Body of pancreas (tissue), 4 donors: ENCODE measurements around the gene ESYT2. TPM values are rescaled to one million over a fixed set of nuclear protein-coding genes. Genes with fewer than 3 reads are reported as not detected.
A peak's percentile ranks its signal among the peaks of the same experiment; 100 is the strongest.

Source experiments
- ATAC-seq: fragments of 150-250 bp; one replicate; pipeline ENCODE4 v1.9.1; 2016
- DNase-seq, 4 donors: peaks; one replicate each; pipeline ENCODE4 v3.0.0-alpha.2; 2019
- H3K27ac ChIP-seq, 4 donors: fragments of 200-600 bp; sonication (generic); 1 replicate in 3 of 4; 2 replicates in 1 of 4; pipeline versions ENCODE4 v1.5.1 to v1.6.1; 2016 to 2019; ENCODE audit warnings: mild to moderate bottlenecking in 1 of 4, mixed read lengths in 1 of 4, moderate library complexity in 1 of 4
- H3K27me3 ChIP-seq, 2 donors: fragments of 200-600 bp; sonication (generic); one replicate each; pipeline ENCODE4 v1.6.0; 2016; ENCODE audit warnings: mild to moderate bottlenecking in 1 of 2
- H3K36me3 ChIP-seq, 2 donors: fragments of 200-600 bp; sonication (generic); replicated peaks in 1 of 2; 2 replicates each; pipeline ENCODE4 v1.5.1; 2016; ENCODE audit warnings: low read depth in 2 of 2; ENCODE audit not compliant: insufficient read depth in 1 of 2
- H3K4me1 ChIP-seq: fragments of 200-600 bp; sonication (generic); one replicate; pipeline ENCODE4 v1.6.0; 2016
- H3K4me3 ChIP-seq, 2 donors: fragments of 200-600 bp; sonication (generic); 1 replicate in 1 of 2; 2 replicates in 1 of 2; pipeline ENCODE4 v1.5.1; 2016 to 2019
- H3K9me3 ChIP-seq, 3 donors: fragments of 200-600 bp; sonication (generic); 1 replicate in 2 of 3; 2 replicates in 1 of 3; pipeline ENCODE4 v1.5.1; 2016
- POLR2A ChIP-seq, 3 donors: fragments of 450-650 bp; IDR thresholded peaks; one replicate each; pipeline ENCODE4 v1.6.1; 2016; ENCODE audit warnings: antibody characterized with exemption in 3 of 3, mild to moderate bottlenecking in 2 of 3
- WGBS, 2 donors: methylation state at CpG; one replicate each; pipeline ENCODE4 v1.1.5; 2017; 5-methylcytosine and 5-hydroxymethylcytosine counted together
- intact Hi-C: fragments of 100-400 bp; cut with DNase I; formaldehyde crosslinking; loops from one replicate; pipeline ENCODE4 v1.15.1; 2023
- total RNA-seq, 2 donors: library from RNA; depleted of rRNA; stranded (reverse); fragments of >200 nt; gene quantifications; one replicate each; pipeline ENCODE4 v1.1.0, GENCODE V29; 2016
- TF ChIP-seq, protein P1 (sequence below), 7 experiments: fragments of 450-650 bp in 4 of 7; fragments of 200-600 bp in 3 of 7; sonication (generic) in 3 of 7; IDR thresholded peaks; one replicate each; pipeline ENCODE4 v1.5.1; 2016 to 2019; ENCODE audit warnings: antibody characterized with exemption in 7 of 7

The ESYT2 gene
- total RNA-seq, 2 donors from 2014 or later, result 35.9 to 40.5 TPM

DNA sequence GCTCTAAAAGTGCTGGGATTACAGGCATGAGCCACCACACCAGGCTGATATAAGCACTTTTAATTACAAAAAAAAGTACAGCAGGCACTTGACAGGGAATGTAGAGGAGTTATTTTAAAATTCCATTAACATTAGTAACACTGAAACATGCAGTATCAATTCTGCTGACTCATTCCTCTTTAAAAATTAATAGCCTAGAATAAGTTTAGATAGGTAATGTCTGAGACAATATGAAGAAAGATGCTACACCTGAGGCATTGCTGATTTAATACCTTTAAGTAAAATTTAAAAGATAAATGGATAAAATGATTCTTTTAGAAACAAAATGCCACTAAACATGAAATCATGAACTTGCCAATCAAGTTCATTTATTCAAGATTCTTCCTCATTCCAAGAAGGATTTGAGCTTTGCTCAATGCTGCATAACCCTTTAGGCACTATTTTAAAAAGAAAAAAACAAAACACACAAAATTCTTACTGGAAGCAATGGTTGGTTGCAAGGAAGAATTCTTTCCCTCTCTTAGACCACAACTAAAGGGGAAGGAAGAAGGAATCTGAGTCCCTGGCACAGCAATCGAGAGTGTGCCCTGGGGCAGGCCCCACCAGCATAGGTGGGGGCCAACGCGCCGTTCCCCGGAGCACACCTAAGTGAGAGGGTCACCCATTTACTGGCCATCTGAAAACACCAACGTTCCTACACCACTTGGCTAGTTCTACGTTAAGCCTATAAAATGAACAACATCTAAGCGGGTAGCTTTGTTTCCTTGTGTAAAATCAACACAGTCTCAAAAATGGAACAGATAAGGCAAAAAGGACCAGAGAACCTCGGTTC lies 26.6 kb downstream of the ESYT2 start:
- H3K27me3 ChIP-seq, result no peaks in the 10 kb centered on the region
- DNase-seq (no peak), ATAC-seq (peak; percentile 80)
- intact Hi-C loops, result no loop called here
- no peaks in the 10 kb centered on the region for H3K9me3 ChIP-seq
- TF ChIP-seq, protein P1, sequence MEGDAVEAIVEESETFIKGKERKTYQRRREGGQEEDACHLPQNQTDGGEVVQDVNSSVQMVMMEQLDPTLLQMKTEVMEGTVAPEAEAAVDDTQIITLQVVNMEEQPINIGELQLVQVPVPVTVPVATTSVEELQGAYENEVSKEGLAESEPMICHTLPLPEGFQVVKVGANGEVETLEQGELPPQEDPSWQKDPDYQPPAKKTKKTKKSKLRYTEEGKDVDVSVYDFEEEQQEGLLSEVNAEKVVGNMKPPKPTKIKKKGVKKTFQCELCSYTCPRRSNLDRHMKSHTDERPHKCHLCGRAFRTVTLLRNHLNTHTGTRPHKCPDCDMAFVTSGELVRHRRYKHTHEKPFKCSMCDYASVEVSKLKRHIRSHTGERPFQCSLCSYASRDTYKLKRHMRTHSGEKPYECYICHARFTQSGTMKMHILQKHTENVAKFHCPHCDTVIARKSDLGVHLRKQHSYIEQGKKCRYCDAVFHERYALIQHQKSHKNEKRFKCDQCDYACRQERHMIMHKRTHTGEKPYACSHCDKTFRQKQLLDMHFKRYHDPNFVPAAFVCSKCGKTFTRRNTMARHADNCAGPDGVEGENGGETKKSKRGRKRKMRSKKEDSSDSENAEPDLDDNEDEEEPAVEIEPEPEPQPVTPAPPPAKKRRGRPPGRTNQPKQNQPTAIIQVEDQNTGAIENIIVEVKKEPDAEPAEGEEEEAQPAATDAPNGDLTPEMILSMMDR (IDR thresholded peaks at IDR 0.05), result no peak
- TF ChIP-seq POLR2A (IDR thresholded peaks at IDR 0.05), result no peak
- 77 to 88% methylated on average over 9 of the region's 9 CpGs for WGBS, 2 donors
- peaks cover 14% of the 10 kb centered on the region for H3K4me1 ChIP-seq
- H3K27ac ChIP-seq, result peak overlapping the region in 2 of 4 donors; percentile 19 to 67
- no peaks in the 10 kb centered on the region for H3K36me3 ChIP-seq
- H3K4me3 ChIP-seq, result no peak overlapping the region

DNA sequence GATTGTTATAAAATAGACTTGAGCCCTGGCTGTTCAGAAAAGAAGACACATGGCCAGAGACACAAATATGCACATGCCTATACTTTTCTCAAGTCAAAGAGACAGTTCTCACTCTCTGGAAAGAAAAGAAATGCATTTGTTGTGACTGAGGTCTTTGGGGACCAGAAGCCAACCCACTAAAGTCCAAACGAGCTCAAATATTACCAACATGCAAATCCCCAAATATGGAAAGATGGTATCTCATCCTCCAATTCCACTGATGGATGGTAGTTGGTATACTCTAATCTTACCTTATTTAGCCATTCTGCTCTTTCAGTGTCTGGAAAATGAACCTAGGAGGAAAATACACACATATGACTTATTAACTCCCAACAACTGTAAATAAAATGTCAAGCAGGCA lies 30.6 kb downstream of the ESYT2 start:
- Histone ChIP-seq H3K27me3 (no peaks in the 10 kb centered on the region), H3K27ac (no peak overlapping the region), H3K4me3 (no peak overlapping the region), H3K36me3 (peaks cover 0 to 8% of the 10 kb centered on the region in 2 donors), H3K4me1 (peaks cover 14% of the 10 kb centered on the region), H3K9me3 (no peaks in the 10 kb centered on the region)
- DNase-seq (no peak), ATAC-seq (no peak)
- no peak for TF ChIP-seq POLR2A (IDR thresholded peaks at IDR 0.05)
- TF ChIP-seq, protein P1 (IDR thresholded peaks at IDR 0.05), result no peak
- intact Hi-C loops, result no loop called here
- 52 to 61% methylated on average over 1 of the region's 1 CpG for WGBS, 2 donors

DNA sequence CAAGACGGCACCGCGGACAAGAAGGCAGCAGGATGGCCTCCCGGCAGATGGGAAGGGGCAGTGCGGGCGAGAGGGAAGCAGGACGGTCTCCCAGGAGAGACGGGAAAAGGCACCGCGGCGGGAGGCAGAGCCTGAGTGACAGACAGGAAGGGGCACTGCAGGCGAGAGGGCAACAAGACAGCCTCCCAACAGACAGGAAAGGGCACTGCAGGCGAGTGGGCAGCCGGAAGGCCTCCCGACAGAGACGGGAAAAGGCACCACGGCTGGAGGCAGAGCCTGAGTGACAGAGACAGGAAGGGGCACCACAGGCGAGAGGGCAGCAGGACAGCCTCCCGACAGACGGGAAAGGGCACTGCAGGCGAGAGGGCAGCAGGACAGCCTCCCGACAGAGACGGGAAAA lies 32.6 kb downstream of the ESYT2 start:
- Histone ChIP-seq H3K27ac (no peak overlapping the region), H3K36me3 (peaks cover 0 to 8% of the 10 kb centered on the region in 2 donors), H3K9me3 (no peaks in the 10 kb centered on the region), H3K4me3 (no peak overlapping the region), H3K27me3 (no peaks in the 10 kb centered on the region), H3K4me1 (no peaks in the 10 kb centered on the region)
- intact Hi-C loops, result no loop called here
- no peak for ATAC-seq
- no peak for DNase-seq
- TF ChIP-seq, protein P1 (IDR thresholded peaks at IDR 0.05), result no peak
- no peak for TF ChIP-seq POLR2A (IDR thresholded peaks at IDR 0.05)
- 77 to 83% methylated on average over 16 to 22 of the region's 23 CpGs for WGBS, 2 donors

DNA sequence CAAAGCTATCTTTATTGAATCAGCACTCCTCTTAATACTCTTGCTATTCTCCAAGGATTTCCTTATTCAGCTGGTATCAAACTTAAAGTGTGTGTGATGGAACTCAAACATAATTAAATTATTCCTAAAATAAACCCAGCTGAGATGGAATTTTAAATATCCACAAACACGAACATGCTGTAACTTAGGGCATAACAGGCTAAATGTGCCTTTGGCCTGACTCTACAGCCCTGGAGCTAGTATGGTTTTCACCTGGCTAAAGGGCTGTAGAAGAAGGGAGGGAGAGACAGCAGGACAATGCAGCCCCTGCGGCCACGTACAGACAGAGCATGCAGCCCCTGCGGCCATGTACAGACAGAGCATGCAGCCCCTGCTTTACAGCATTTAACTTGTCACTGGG lies 34.0 kb downstream of the ESYT2 start:
- Histone ChIP-seq H3K36me3 (peaks cover 0 to 10% of the 10 kb centered on the region in 2 donors), H3K27me3 (no peaks in the 10 kb centered on the region), H3K4me1 (no peaks in the 10 kb centered on the region), H3K27ac (no peak overlapping the region), H3K9me3 (no peaks in the 10 kb centered on the region), H3K4me3 (no peak overlapping the region)
- WGBS, 2 donors, result 67 to 79% methylated on average over 4 of the region's 4 CpGs
- no peak for ATAC-seq
- intact Hi-C loops, result no loop called here
- no peak for TF ChIP-seq POLR2A (IDR thresholded peaks at IDR 0.05)
- TF ChIP-seq, protein P1 (IDR thresholded peaks at IDR 0.05), result no peak
- DNase-seq, result no peak

DNA sequence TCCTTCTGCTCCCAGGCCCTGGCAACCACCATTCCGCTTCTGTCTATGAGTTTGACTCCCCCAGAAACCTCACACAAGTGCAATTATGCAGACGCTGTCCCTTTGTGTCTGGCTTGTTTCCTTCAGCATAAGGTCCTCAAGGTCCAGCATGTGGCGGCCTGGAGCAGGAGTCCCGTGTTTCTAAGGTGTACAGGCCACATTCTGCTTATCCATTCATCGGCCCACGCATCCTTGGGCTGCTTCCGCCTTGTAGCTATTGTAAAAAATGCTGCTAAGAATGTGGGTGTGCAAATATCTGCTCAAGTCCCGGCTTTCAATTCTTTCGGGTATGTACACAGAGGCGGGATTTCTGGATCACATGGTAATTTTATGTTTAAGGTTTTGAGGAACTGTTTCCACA lies 38.2 kb downstream of the ESYT2 start:
- H3K9me3 ChIP-seq, result no peaks in the 10 kb centered on the region
- WGBS, 2 donors, result 93% methylated on average over 10 of the region's 10 CpGs
- no peak for ATAC-seq
- no peak for DNase-seq
- TF ChIP-seq, protein P1 (IDR thresholded peaks at IDR 0.05), result no peak
- no peak for TF ChIP-seq POLR2A (IDR thresholded peaks at IDR 0.05)
- intact Hi-C loops, result no loop called here
- H3K36me3 ChIP-seq, result peaks cover 0 to 5% of the 10 kb centered on the region in 2 donors
- H3K27ac ChIP-seq, result no peak overlapping the region
- no peak overlapping the region for H3K4me3 ChIP-seq
- no peaks in the 10 kb centered on the region for H3K27me3 ChIP-seq
- no peaks in the 10 kb centered on the region for H3K4me1 ChIP-seq
